AG09309 (cell line): ENCODE results near the gene NUP107.

ENCODE experiments used
- DNase-seq: peaks from one replicate; pipeline ENCODE4 v3.0.0-alpha.2; 2010; ENCODE audit warnings: low read depth
- H3K4me3 ChIP-seq: 2 replicates; pipeline ENCODE4 v1.5.1; 2011; ENCODE audit warnings: mild to moderate bottlenecking, low read depth, low read length, moderate library complexity; ENCODE audit not compliant: control insufficient read depth
- CTCF ChIP-seq: IDR thresholded peaks from 2 replicates; pipeline ENCODE4 v1.5.1; 2011; ENCODE audit warnings: mild to moderate bottlenecking, low read depth, low read length, inconsistent platforms; ENCODE audit not compliant: insufficient read depth, control insufficient read depth; ENCODE audit errors: missing control alignments

NUP107 gene

GRCh38 chr12:68761442-68761812 is 74.6 kb downstream of the NUP107 start:
- TF ChIP-seq CTCF = no peak
- DNase-seq = no peak

GRCh38 chr12:68761901-68762630 is 75.3 kb downstream of the NUP107 start:
- DNase-seq = no peak
- H3K4me3 ChIP-seq = no peak overlapping the region
- no peak for TF ChIP-seq CTCF

More at GRCh38 chr12:68761442-68761812, 74.6 kb downstream of the NUP107 start:
- H3K4me3 ChIP-seq = no peak overlapping the region

- no peak overlapping the region for H3K4me3 ChIP-seq
- no peak for DNase-seq
- no peak for TF ChIP-seq CTCF
These were observed 75.9 kb downstream of the NUP107 start for GRCh38 chr12:68762691-68763090.

GRCh38 chr12:68765696-68766095 is 78.9 kb downstream of the NUP107 start:
- no peak for DNase-seq
- no peak overlapping the region for H3K4me3 ChIP-seq
- no peak for TF ChIP-seq CTCF

- TF ChIP-seq CTCF = no peak
- no peak for DNase-seq
- no peak overlapping the region for H3K4me3 ChIP-seq
These were observed 79.9 kb downstream of the NUP107 start for GRCh38 chr12:68766646-68767045.

- DNase-seq = no peak
- no peak overlapping the region for H3K4me3 ChIP-seq
- no peak for TF ChIP-seq CTCF
These were observed 80.4 kb downstream of the NUP107 start for GRCh38 chr12:68767191-68767590.
